ENCODE results near the gene GRIN2C. TPM values are rescaled to one million over a fixed set of nuclear protein-coding genes. Genes with fewer than 3 reads are reported as not detected.

Gene GRIN2C
- total and polyA plus RNA-seq, 9 of the 15 experiments (the other 6 are each of a cell fraction or from before 2014, with no cell fraction given), result under 0.01 to 0.33 (median 0.10) TPM; not detected in 2

DNA sequence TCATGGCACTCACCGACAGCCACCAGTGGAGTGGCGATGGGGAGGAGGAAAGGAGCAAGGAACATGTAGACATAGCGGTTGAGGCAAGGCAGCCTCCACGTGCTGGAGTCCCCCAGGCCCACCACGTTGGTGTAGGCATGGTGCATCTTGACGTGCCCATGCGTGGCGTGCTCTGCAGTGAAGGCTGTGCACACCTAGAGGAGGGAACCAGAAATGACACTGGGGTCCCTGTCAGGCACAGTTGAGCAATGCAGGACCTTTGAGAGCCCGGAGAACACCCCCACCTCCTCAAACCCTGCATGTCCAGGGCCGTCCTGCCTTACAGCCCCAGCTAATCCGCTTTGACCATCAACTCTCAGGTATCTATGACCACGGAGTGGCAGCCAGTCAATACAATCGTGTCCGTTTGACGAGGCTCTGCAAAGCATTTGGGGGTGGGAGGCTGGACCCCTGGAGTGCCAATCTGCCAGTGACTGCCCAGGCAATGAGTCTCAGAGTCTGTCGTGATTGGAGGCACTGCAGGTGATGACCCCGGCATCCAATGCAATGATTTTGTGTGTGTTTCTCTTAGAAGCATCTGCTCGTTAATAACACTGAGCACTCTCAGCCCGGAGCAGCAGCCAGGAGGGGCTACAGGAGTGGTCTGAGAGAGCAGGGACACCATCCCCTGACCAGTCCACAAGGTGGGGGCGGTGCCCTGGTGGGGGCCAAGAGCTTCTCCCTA lies 23.0 kb upstream of the GRIN2C start (continued):
- TF ChIP-seq, protein P1, sequence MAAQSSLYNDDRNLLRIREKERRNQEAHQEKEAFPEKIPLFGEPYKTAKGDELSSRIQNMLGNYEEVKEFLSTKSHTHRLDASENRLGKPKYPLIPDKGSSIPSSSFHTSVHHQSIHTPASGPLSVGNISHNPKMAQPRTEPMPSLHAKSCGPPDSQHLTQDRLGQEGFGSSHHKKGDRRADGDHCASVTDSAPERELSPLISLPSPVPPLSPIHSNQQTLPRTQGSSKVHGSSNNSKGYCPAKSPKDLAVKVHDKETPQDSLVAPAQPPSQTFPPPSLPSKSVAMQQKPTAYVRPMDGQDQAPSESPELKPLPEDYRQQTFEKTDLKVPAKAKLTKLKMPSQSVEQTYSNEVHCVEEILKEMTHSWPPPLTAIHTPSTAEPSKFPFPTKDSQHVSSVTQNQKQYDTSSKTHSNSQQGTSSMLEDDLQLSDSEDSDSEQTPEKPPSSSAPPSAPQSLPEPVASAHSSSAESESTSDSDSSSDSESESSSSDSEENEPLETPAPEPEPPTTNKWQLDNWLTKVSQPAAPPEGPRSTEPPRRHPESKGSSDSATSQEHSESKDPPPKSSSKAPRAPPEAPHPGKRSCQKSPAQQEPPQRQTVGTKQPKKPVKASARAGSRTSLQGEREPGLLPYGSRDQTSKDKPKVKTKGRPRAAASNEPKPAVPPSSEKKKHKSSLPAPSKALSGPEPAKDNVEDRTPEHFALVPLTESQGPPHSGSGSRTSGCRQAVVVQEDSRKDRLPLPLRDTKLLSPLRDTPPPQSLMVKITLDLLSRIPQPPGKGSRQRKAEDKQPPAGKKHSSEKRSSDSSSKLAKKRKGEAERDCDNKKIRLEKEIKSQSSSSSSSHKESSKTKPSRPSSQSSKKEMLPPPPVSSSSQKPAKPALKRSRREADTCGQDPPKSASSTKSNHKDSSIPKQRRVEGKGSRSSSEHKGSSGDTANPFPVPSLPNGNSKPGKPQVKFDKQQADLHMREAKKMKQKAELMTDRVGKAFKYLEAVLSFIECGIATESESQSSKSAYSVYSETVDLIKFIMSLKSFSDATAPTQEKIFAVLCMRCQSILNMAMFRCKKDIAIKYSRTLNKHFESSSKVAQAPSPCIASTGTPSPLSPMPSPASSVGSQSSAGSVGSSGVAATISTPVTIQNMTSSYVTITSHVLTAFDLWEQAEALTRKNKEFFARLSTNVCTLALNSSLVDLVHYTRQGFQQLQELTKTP (IDR thresholded peaks at IDR 0.05; ENCODE audit: low read depth in 1 of 2, partially characterized antibody in 2 of 2), result no peak
- TF ChIP-seq EGR1 (conservative IDR thresholded peaks at IDR 0.05) (no peak), HDAC6 (IDR thresholded peaks at IDR 0.05; ENCODE audit: low read depth, low read length) (no peak), HNRNPUL1 (IDR thresholded peaks at IDR 0.05; ENCODE audit: low read length) (no peak), BRCA1 (IDR thresholded peaks at IDR 0.05) (no peak), BRCA1 (CRISPR knock-in tag; IDR thresholded peaks at IDR 0.05) (no peak), HINFP (tag; conservative IDR thresholded peaks at IDR 0.05; ENCODE audit: low read depth) (no peak), KLF16 (IDR thresholded peaks at IDR 0.05) (no peak), NCOA1 (IDR thresholded peaks at IDR 0.05; ENCODE audit: low read depth) (no peak), THAP12 (CRISPR knock-in tag; IDR thresholded peaks at IDR 0.05) (no peak)
- TF ChIP-seq, protein P2, sequence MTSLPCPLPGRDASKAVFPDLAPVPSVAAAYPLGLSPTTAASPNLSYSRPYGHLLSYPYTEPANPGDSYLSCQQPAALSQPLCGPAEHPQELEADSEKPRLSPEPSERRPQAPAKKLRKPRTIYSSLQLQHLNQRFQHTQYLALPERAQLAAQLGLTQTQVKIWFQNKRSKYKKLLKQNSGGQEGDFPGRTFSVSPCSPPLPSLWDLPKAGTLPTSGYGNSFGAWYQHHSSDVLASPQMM (CRISPR knock-in tag; IDR thresholded peaks at IDR 0.05), result no peak

All from K562 (cell line).